Caki2 (cell line): Measurements from ENCODE around the gene CEP152. TPM values are rescaled to one million over a fixed set of nuclear protein-coding genes. Genes with fewer than 3 reads are reported as not detected.

ENCODE experiments used
- total RNA-seq: library from RNA; depleted of rRNA; stranded (reverse); fragments of >200 nt; shearing (Covaris generic); gene quantifications from 2 replicates; pipeline ENCODE4 v1.2.3, GENCODE V29; 2014; ENCODE audit warnings: low replicate concordance; rRNA removed

The CEP152 gene
- total RNA-seq, 1 experiment from 2014 or later, result 2.2 TPM

Other genes starting within 250 kb of the CEP152 start
- 22.5 and 31.9 TPM in 2 replicates for gene FBN1, start 165.4 kb downstream of the CEP152 start, total RNA-seq
- 165 and 200 TPM in 2 replicates for gene EID1, start 67.1 kb upstream of the CEP152 start, total RNA-seq
- 0.41 TPM in 1 of 2 replicates, not detected in the other for gene SHC4, start 152.8 kb upstream of the CEP152 start, total RNA-seq
- 4.3 and 51.0 TPM in 2 replicates for gene SECISBP2L, start 235.4 kb upstream of the CEP152 start, total RNA-seq